ENCODE data around the gene ATPAF2.

Gene ATPAF2

DNA sequence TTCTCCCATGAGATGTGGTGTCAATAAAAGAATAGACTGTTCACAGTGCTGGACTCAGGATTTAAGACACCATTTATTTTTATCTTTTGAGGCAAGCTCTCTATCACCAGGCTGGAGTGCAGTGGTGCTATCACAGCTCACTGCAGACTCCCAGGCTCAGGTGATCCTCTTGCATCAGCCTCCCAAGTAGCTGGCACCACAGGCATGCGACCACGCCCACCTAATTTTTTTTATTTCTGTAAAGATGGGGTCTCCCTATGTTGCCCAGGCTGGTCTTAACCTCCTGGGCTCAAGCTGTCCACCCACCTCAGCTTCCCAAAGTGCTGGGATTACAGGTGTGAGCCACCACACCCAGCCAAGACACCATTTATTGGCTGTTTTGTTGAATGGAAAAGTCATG is 30.1 kb upstream of the ATPAF2 start:
- H3K9me3 ChIP-seq (replicated peaks in 1 of 11), result no peaks in the 10 kb centered on the region
- peaks cover 0 to 11% (median 8%) of the 10 kb centered on the region in 10 experiments; a peak in 14 of 20 replicates for H3K4me1 ChIP-seq
- H3K27me3 ChIP-seq, result no peaks in the 10 kb centered on the region; a peak in 1 of 22 replicates
- H3K9ac ChIP-seq, result no peak overlapping the region
- H4K20me1 ChIP-seq, result no peaks in the 10 kb centered on the region
- peaks cover 22 to 37% (median 33%) of the 10 kb centered on the region in 11 experiments for H3K36me3 ChIP-seq
- H3K4me3 ChIP-seq, result no peak overlapping the region
- TF ChIP-seq Cebpa-rat (IDR thresholded peaks at IDR 0.05), result no peak
- H3K27ac ChIP-seq, result no peak overlapping the region
- H3K4me2 ChIP-seq, result no peak overlapping the region

DNA sequence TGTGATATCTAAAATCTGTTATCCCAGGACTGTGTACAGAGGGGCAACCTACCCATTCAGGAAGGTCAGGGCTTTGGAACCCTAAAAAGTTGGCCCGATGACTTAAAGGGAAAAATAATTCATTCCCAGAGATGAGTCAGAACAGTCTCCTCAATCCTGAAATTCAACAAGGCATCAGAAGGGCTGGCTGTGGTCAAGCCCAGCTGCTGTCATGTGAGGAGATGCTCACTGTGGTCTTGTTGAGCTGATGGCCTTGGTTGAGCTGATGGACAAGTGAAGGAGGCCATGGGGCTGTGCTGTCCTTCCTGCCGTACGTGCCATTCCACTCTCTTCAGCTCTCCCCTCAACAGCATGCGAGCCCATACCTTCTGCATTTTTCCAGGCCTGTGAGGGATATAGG is 27.9 kb upstream of the ATPAF2 start:
- Histone ChIP-seq H3K36me3 (peaks cover 40 to 59% (median 54%) of the 10 kb centered on the region in 11 experiments), H3K27ac (no peak overlapping the region), H3K9me3 (replicated peaks in 1 of 11) (no peaks in the 10 kb centered on the region), H3K9ac (no peak overlapping the region), H3K4me1 (peaks cover 0 to 11% (median 8%) of the 10 kb centered on the region in 10 experiments; a peak in 14 of 20 replicates), H3K4me3 (no peak overlapping the region), H3K27me3 (no peaks in the 10 kb centered on the region; a peak in 1 of 22 replicates), H3K4me2 (no peak overlapping the region), H4K20me1 (no peaks in the 10 kb centered on the region)
- TF ChIP-seq Cebpa-rat (IDR thresholded peaks at IDR 0.05), result no peak

DNA sequence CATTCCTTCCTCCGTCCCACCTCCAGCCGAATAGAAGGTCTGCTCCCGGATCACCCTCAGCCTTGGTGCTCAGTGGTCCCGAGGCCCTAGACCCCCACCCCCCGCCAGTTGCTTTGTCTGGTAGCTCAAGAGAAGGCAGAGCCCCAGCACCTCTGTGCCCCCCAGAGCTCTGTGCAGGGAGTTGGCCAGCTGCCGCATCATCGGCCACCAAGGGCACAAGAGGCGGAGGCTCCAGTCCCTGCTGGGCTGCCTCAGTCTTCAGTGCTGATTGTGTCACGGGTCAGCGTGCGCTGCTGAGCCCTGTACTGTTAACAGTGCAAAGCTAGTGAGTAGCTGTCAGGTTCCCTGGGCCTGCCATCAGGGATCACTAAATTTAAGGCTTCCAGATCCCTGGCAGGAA is 26.6 kb upstream of the ATPAF2 start:
- TF ChIP-seq Cebpa-rat (IDR thresholded peaks at IDR 0.05), result no peak
- Histone ChIP-seq H4K20me1 (no peaks in the 10 kb centered on the region), H3K4me1 (peaks cover 0 to under 1% (median 0%) of the 10 kb centered on the region in 10 experiments; a peak in 4 of 20 replicates), H3K9me3 (replicated peaks in 1 of 11) (no peaks in the 10 kb centered on the region), H3K27me3 (no peaks in the 10 kb centered on the region; a peak in 1 of 22 replicates), H3K4me3 (no peak overlapping the region), H3K36me3 (peaks cover 53 to 72% (median 67%) of the 10 kb centered on the region in 11 experiments), H3K27ac (no peak overlapping the region), H3K4me2 (no peak overlapping the region), H3K9ac (no peak overlapping the region)

DNA sequence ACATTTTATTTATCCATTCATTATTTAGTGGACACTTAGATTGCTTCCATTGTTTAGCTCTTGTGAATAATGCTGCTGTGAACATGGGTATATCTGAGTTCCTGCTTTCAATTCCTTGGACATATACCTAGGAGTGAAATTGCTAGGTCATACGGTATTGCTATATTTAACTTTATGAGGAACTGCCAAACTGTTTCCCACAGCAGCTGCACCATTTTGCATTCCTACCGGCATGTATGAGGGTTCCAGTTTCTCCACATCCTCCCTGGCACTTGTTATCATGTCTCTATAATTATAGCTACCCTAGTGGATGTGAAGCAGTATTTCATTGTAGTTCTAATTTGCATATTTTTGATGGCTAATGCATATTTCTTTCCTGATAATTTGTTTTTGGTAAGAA is 25.1 kb upstream of the ATPAF2 start:
- H3K27me3 ChIP-seq, result no peaks in the 10 kb centered on the region; a peak in 1 of 22 replicates
- no peak overlapping the region for H3K9ac ChIP-seq
- TF ChIP-seq Cebpa-rat (IDR thresholded peaks at IDR 0.05), result no peak
- H4K20me1 ChIP-seq, result no peaks in the 10 kb centered on the region
- H3K4me1 ChIP-seq, result peaks cover 0 to 5% (median 0%) of the 10 kb centered on the region in 10 experiments; a peak in 1 of 20 replicates
- no peak overlapping the region for H3K27ac ChIP-seq
- no peak overlapping the region for H3K4me2 ChIP-seq
- H3K36me3 ChIP-seq, result peaks cover 67 to 87% (median 80%) of the 10 kb centered on the region in 11 experiments
- H3K9me3 ChIP-seq (replicated peaks in 1 of 11), result no peaks in the 10 kb centered on the region
- no peak overlapping the region for H3K4me3 ChIP-seq

DNA sequence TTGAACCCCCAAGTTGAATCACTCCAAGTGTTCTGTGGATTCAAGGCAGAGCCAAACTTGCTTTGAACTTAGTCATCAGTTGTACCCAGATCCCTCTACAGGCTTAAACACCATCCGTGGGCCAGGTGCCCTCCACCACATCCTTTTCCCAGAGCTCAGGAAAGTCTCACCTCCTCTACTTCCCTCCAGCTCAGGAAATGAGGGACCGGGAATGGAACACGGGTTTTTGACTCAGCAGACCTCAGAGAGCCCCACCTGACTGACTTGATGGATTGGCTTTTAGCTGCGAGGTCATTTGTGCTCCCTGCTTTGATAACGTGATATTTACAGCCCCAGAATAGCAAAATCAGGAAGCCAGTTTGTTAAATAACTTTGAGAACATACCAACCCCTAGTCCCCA is 20.3 kb upstream of the ATPAF2 start:
- no peaks in the 10 kb centered on the region; a peak in 1 of 22 replicates for H4K20me1 ChIP-seq
- no peak overlapping the region for H3K4me3 ChIP-seq
- no peak overlapping the region for H3K4me2 ChIP-seq
- peaks cover 87 to 99% (median 94%) of the 10 kb centered on the region in 11 experiments for H3K36me3 ChIP-seq
- H3K4me1 ChIP-seq, result peaks cover 0 to 9% (median 3%) of the 10 kb centered on the region in 10 experiments; a peak in 5 of 20 replicates
- TF ChIP-seq Cebpa-rat (IDR thresholded peaks at IDR 0.05), result no peak
- no peak overlapping the region for H3K27ac ChIP-seq
- H3K9me3 ChIP-seq (replicated peaks in 1 of 11), result no peaks in the 10 kb centered on the region
- H3K27me3 ChIP-seq, result no peaks in the 10 kb centered on the region
- H3K9ac ChIP-seq, result no peak overlapping the region

DNA sequence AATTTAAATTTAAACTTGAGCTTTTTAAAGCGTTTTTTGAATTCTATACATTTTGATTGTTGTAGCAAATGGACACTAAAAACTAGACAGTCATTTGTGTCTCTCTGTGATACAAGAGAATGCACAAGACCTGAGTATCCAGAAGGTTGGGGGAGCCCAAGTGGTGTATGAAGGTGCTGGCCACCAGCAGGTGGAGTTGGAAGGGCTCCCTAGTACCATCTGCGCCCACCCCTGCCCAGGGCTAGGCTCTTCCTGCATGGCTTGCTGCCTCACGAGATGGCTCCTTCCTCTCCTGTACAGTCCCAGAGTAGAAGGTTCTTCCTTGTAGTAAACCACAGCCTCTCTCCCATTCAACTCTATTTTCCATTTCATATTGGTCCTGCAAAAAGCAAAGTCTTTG is 17.2 kb upstream of the ATPAF2 start:
- peaks cover 71 to 91% (median 77%) of the 10 kb centered on the region in 11 experiments for H3K36me3 ChIP-seq
- H3K4me2 ChIP-seq, result 0 out of 22 replicates have a peak overlapping the region, but pooled peaks of 1 of the 11 experiments have one; percentile 29
- H3K27me3 ChIP-seq, result no peaks in the 10 kb centered on the region
- peaks cover 0 to 7% (median 0%) of the 10 kb centered on the region in 11 experiments; a peak in 2 of 22 replicates for H4K20me1 ChIP-seq
- peaks cover 6 to 22% (median 13%) of the 10 kb centered on the region in 10 experiments; a peak in 17 of 20 replicates for H3K4me1 ChIP-seq
- H3K9ac ChIP-seq, result no peak overlapping the region
- TF ChIP-seq Cebpa-rat (IDR thresholded peaks at IDR 0.05), result no peak
- H3K4me3 ChIP-seq, result no peak overlapping the region
- no peak overlapping the region for H3K27ac ChIP-seq
- no peaks in the 10 kb centered on the region for H3K9me3 ChIP-seq (replicated peaks in 1 of 11)

DNA sequence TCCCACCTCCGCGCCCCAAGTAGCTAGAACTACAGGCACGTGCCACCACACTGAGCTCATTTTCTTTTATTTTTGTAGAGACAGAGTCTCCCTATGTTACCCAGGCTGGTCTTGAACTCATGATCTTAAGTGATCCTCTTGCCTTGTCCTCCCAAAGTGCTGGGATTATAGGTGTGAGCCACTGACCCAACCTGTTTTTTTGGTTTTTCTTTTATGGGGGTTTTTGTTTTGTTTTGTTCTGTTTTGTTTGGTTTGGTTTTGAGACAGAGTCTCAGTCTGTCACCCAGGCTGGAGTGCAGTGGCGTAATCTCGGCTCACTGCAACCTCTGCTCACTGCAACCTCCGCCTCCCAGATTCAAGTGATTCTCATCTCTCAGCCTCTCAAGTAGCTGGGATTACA is 16.6 kb upstream of the ATPAF2 start:
- H3K4me1 ChIP-seq, result peaks cover 6 to 25% (median 14%) of the 10 kb centered on the region in 10 experiments; a peak in 17 of 20 replicates
- no peak overlapping the region for H3K27ac ChIP-seq
- H3K9me3 ChIP-seq (replicated peaks in 1 of 11), result no peaks in the 10 kb centered on the region
- no peak overlapping the region for H3K9ac ChIP-seq
- H3K4me2 ChIP-seq, result no peak overlapping the region
- TF ChIP-seq Cebpa-rat (IDR thresholded peaks at IDR 0.05), result no peak
- peaks cover 65 to 91% (median 71%) of the 10 kb centered on the region in 11 experiments for H3K36me3 ChIP-seq
- H4K20me1 ChIP-seq, result peaks cover 0 to 7% (median 0%) of the 10 kb centered on the region in 11 experiments; a peak in 2 of 22 replicates
- no peaks in the 10 kb centered on the region for H3K27me3 ChIP-seq
- no peak overlapping the region for H3K4me3 ChIP-seq

DNA sequence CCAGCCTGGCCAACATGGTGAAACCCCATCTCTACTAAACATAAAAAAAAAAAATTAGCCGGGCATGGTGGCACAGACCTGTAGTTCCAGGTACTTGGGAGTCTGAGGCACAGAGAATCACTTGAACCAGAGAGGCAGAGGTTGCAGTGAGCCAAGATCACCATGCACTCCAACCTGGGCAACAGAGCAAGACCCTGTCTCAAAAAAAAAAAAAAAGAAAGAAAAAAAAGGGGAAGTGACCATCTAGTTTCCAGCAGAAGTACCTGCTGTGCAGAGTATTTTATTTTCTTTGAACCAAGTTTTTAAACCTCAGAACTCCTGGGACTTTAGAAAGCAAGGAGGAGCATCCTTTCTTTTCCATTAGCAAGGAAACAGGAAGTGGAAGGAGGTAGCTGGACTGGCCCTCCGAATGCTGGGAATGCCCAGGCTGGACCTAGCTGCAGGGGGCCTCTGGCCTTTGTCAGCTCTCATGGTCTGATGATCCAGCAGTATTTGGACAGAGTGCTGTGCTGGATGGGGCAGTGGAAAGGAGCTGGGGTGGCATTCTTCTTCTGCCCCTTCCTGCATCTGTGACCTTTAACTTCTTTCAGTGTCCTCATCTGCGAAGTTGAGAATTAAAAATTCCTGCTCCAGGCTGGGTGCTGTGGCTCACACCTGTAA is 6.9 kb upstream of the ATPAF2 start:
- H3K4me2 ChIP-seq, result no peak overlapping the region
- peaks cover 15 to 33% (median 20%) of the 10 kb centered on the region in 10 experiments for H3K4me1 ChIP-seq
- no peaks in the 10 kb centered on the region for H3K27me3 ChIP-seq
- peaks cover 37 to 69% (median 59%) of the 10 kb centered on the region in 11 experiments for H3K36me3 ChIP-seq
- no peak for TF ChIP-seq Cebpa-rat (IDR thresholded peaks at IDR 0.05)
- no peak overlapping the region for H3K9ac ChIP-seq
- no peaks in the 10 kb centered on the region for H3K9me3 ChIP-seq (replicated peaks in 1 of 11)
- peaks cover 6 to 37% (median 19%) of the 10 kb centered on the region in 11 experiments; a peak in 13 of 22 replicates for H4K20me1 ChIP-seq
- no peak overlapping the region for H3K4me3 ChIP-seq
- no peak overlapping the region for H3K27ac ChIP-seq

DNA sequence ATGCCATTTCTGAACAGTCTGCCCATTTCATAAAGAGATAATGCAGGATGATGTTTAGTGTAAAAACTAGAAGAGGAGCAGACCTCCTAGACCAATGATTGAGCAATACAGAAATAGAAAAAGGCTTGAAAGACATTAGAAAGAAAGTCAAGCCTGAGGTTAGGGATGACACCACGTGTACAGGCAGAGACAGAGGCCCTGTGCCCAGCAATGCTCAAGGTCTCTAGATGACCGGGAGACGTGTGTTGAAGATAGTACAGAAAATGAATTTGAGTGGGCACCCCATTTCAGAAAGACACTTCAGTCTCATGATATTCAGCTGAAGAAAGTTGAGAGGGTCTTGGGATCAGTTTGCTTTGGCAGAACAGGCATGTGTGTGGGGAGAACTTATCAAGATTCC is 5.6 kb upstream of the ATPAF2 start:
- peaks cover 37 to 57% (median 51%) of the 10 kb centered on the region in 11 experiments for H3K36me3 ChIP-seq
- no peak overlapping the region for H3K27ac ChIP-seq

More for the DNA sequence above, 5.6 kb upstream of the ATPAF2 start:
- H4K20me1 ChIP-seq, result peaks cover 6 to 37% (median 24%) of the 10 kb centered on the region in 11 experiments; a peak in 14 of 22 replicates
- 0 out of 22 replicates have a peak overlapping the region, but pooled peaks of 1 of the 11 experiments have one; percentile 14 for H3K9ac ChIP-seq
- no peak overlapping the region for H3K4me3 ChIP-seq
- H3K4me1 ChIP-seq, result peaks cover 24 to 40% (median 29%) of the 10 kb centered on the region in 10 experiments
- no peak for TF ChIP-seq Cebpa-rat (IDR thresholded peaks at IDR 0.05)
- H3K4me2 ChIP-seq, result no peak overlapping the region
- no peaks in the 10 kb centered on the region for H3K27me3 ChIP-seq
- H3K9me3 ChIP-seq (replicated peaks in 1 of 11), result no peaks in the 10 kb centered on the region

Data from BLaER1 treated with 17β-estradiol and CSF1 and Interleukin-3, amounts not matched to agents 10 nM and 100 nM (cell line).